Esophagus muscularis mucosa (tissue), 4 donors: ENCODE measurements around the gene NPFF. TPM values are rescaled to one million over a fixed set of nuclear protein-coding genes. Genes with fewer than 3 reads are reported as not detected.

Source experiments
- DNase-seq: peaks from one replicate; pipeline ENCODE4 v3.0.0-alpha.2; 2017; ENCODE audit errors: extremely low spot score
- H3K27ac ChIP-seq, 4 donors: fragments of 200-600 bp; sonication (generic); replicated peaks in 1 of 4; 1 replicate in 3 of 4; 2 replicates in 1 of 4; pipeline ENCODE4 v1.5.1; 2016 to 2019; ENCODE audit warnings: mild to moderate bottlenecking in 1 of 4
- H3K27me3 ChIP-seq, 4 donors: fragments of 200-600 bp; sonication (generic); one replicate each; pipeline versions ENCODE4 v1.5.1 to v1.6.0; 2016 to 2019
- H3K36me3 ChIP-seq, 4 donors: fragments of 200-600 bp; sonication (generic); one replicate each; pipeline ENCODE4 v1.5.1; 2016 to 2019
- H3K4me1 ChIP-seq, 4 donors: fragments of 200-600 bp; sonication (generic); one replicate each; pipeline ENCODE4 v1.5.1; 2016 to 2019
- H3K4me3 ChIP-seq, 4 donors: fragments of 200-600 bp; sonication (generic); 1 replicate in 2 of 4; 2 replicates in 2 of 4; pipeline ENCODE4 v1.5.1; 2016 to 2019; ENCODE audit warnings: mild to moderate bottlenecking in 4 of 4, moderate library complexity in 1 of 4
- H3K9me3 ChIP-seq, 4 donors: fragments of 200-600 bp; sonication (generic); 1 replicate in 3 of 4; 2 replicates in 1 of 4; pipeline ENCODE4 v1.5.1; 2016 to 2019
- CTCF ChIP-seq, 3 experiments: fragments of 200-600 bp in 2 of 3; fragments of 450-650 bp in 1 of 3; sonication (generic) in 2 of 3; IDR thresholded peaks; one replicate each; pipeline ENCODE4 v1.5.1; 2017 to 2019; ENCODE audit warnings: antibody characterized with exemption in 3 of 3, mild to moderate bottlenecking in 2 of 3, moderate library complexity in 1 of 3
- EP300 ChIP-seq: sonication (generic); formaldehyde crosslinking; IDR thresholded peaks from one replicate; pipeline ENCODE4 v1.6.1; 2017; ENCODE audit warnings: antibody characterized with exemption
- POLR2A ChIP-seq: fragments of 450-650 bp; IDR thresholded peaks from one replicate; pipeline ENCODE4 v1.6.1; 2017; ENCODE audit warnings: antibody characterized with exemption, moderate library complexity, mild to moderate bottlenecking, low read depth
- POLR2AphosphoS5 ChIP-seq, 2 donors: sonication (generic); formaldehyde crosslinking; IDR thresholded peaks; one replicate each; pipeline ENCODE4 v1.6.1; 2017; ENCODE audit warnings: antibody characterized with exemption in 2 of 2
- WGBS: methylation state at CpG from one replicate; pipeline ENCODE4 v1.1.5; 2018; 5-methylcytosine and 5-hydroxymethylcytosine counted together
- intact Hi-C: fragments of 100-400 bp; cut with DNase I; formaldehyde crosslinking; loops from one replicate; pipeline ENCODE4 v1.15.1; 2023
- total RNA-seq, 4 donors: library from RNA; depleted of rRNA; stranded (reverse); fragments of >200 nt; gene quantifications; one replicate each; pipeline versions ENCODE4 v1.1.0 to v1.2.1, GENCODE V29; 2016

The NPFF gene
- total RNA-seq, 4 donors from 2014 or later: not detected

- Histone ChIP-seq H3K4me3 (no peak overlapping the region), H3K9me3 (no peaks in the 10 kb centered on the region), H3K36me3 (peaks cover 85 to 100% (median 98%) of the 10 kb centered on the region in 4 donors), H3K27ac (no peak overlapping the region), H3K4me1 (peaks cover 0 to 5% (median under 1%) of the 10 kb centered on the region in 4 donors), H3K27me3 (no peaks in the 10 kb centered on the region)
- WGBS: 83% methylated on average over 7 of the region's 7 CpGs
- intact Hi-C loops: no loop called here
- TF ChIP-seq POLR2A (no peak), EP300 (no peak), POLR2AphosphoS5 (IDR thresholded peaks at IDR 0.05) (no peak), CTCF (IDR thresholded peaks at IDR 0.05) (no peak)
- no peak for DNase-seq
These were observed 25.5 kb upstream of the NPFF start for GRCh38 chr12:53532524-53533445.

GRCh38 chr12:53532021-53532420 is 24.7 kb upstream of the NPFF start:
- TF ChIP-seq EP300 (no peak), POLR2AphosphoS5 (IDR thresholded peaks at IDR 0.05) (no peak), CTCF (IDR thresholded peaks at IDR 0.05) (no peak), POLR2A (no peak)
- Histone ChIP-seq H3K27ac (no peak overlapping the region), H3K36me3 (peaks cover 90 to 100% (median 98%) of the 10 kb centered on the region in 4 donors), H3K4me3 (no peak overlapping the region), H3K27me3 (no peaks in the 10 kb centered on the region), H3K4me1 (peaks cover 0 to 5% (median 0%) of the 10 kb centered on the region in 4 donors), H3K9me3 (no peaks in the 10 kb centered on the region)
- intact Hi-C loops: no loop called here
- 38% methylated on average over 3 of the region's 3 CpGs for WGBS
- DNase-seq: no peak

GRCh38 chr12:53530920-53531319 is 23.6 kb upstream of the NPFF start:
- no peak overlapping the region for H3K4me3 ChIP-seq
- no peak overlapping the region for H3K27ac ChIP-seq
- no peak for DNase-seq
- H3K27me3 ChIP-seq: no peaks in the 10 kb centered on the region
- H3K9me3 ChIP-seq: no peaks in the 10 kb centered on the region
- H3K4me1 ChIP-seq: peaks cover 0 to 5% (median 0%) of the 10 kb centered on the region in 4 donors
- H3K36me3 ChIP-seq: peaks cover 82 to 100% (median 97%) of the 10 kb centered on the region in 4 donors
- TF ChIP-seq CTCF (IDR thresholded peaks at IDR 0.05) (no peak), POLR2AphosphoS5 (IDR thresholded peaks at IDR 0.05) (no peak), POLR2A (no peak), EP300 (no peak)
- WGBS: 85% methylated on average over 3 of the region's 4 CpGs
- intact Hi-C loops: no loop called here

GRCh38 chr12:53530061-53530460 is 22.8 kb upstream of the NPFF start:
- H3K36me3 ChIP-seq: peaks cover 80 to 100% (median 97%) of the 10 kb centered on the region in 4 donors
- H3K4me3 ChIP-seq: no peak overlapping the region
- TF ChIP-seq EP300 (no peak), POLR2AphosphoS5 (IDR thresholded peaks at IDR 0.05) (no peak)
- H3K4me1 ChIP-seq: peaks cover 0 to 5% (median 0%) of the 10 kb centered on the region in 4 donors
- no peak overlapping the region for H3K27ac ChIP-seq
- 82% methylated on average over 2 of the region's 2 CpGs for WGBS
- H3K27me3 ChIP-seq: no peaks in the 10 kb centered on the region
- no peak for DNase-seq
- H3K9me3 ChIP-seq: no peaks in the 10 kb centered on the region
- intact Hi-C loops: no loop called here

- H3K27me3 ChIP-seq: no peaks in the 10 kb centered on the region
- H3K9me3 ChIP-seq: no peaks in the 10 kb centered on the region
- H3K4me3 ChIP-seq: no peak overlapping the region
- intact Hi-C loops: no loop called here
- DNase-seq: no peak
- WGBS: 95% methylated on average over 13 of the region's 13 CpGs
- no peak overlapping the region for H3K27ac ChIP-seq
- no peak for TF ChIP-seq POLR2AphosphoS5 (IDR thresholded peaks at IDR 0.05)
- TF ChIP-seq POLR2A: no peak
- no peak for TF ChIP-seq CTCF (IDR thresholded peaks at IDR 0.05)
- no peak for TF ChIP-seq EP300
- no peaks in the 10 kb centered on the region for H3K4me1 ChIP-seq
- peaks cover 70 to 100% (median 98%) of the 10 kb centered on the region in 4 donors for H3K36me3 ChIP-seq
These were observed 17.2 kb upstream of the NPFF start for GRCh38 chr12:53524476-53524875.
